ENCODE measurements around the gene TRIO. TPM values are rescaled to one million over a fixed set of nuclear protein-coding genes. Genes with fewer than 3 reads are reported as not detected.
"Not testable (repeated sequence)": the region's sequence is repeated elsewhere in the genome, so short reads cannot be mapped to it uniquely, and the experiment has no call there.

Gene TRIO
- total RNA-seq, 1 donor from 2014 or later: 200 TPM

- H3K27me3 Mint-ChIP-seq (ENCODE audit: low read depth): peaks cover 28% of the 10 kb centered on the region
Observed at GRCh38 chr5:14547666-14548065, 404.5 kb downstream of the TRIO start.

GRCh38 chr5:14551211-14551610 is 408.1 kb downstream of the TRIO start:
- no peak overlapping the region for H3K4me3 Mint-ChIP-seq (ENCODE audit: unreplicated experiment)
- H3K9me3 Mint-ChIP-seq (ENCODE audit: low read depth): peaks cover 2% of the 10 kb centered on the region
- H3K27me3 Mint-ChIP-seq (ENCODE audit: low read depth): peaks cover 37% of the 10 kb centered on the region
- no peak for TF ChIP-seq CTCF (IDR thresholded peaks at IDR 0.05)
- DNase-seq (ENCODE audit: low spot score): no peak
- H3K27ac Mint-ChIP-seq (ENCODE audit: unreplicated experiment): no peak overlapping the region
- no peaks in the 10 kb centered on the region for H3K36me3 Mint-ChIP-seq (ENCODE audit: low read depth)
- no peaks in the 10 kb centered on the region for H3K4me1 Mint-ChIP-seq (ENCODE audit: low read depth)

More at GRCh38 chr5:14547666-14548065, 404.5 kb downstream of the TRIO start:
- H3K4me1 Mint-ChIP-seq (ENCODE audit: low read depth): no peaks in the 10 kb centered on the region
- H3K4me3 Mint-ChIP-seq (ENCODE audit: unreplicated experiment): no peak overlapping the region
- H3K36me3 Mint-ChIP-seq (ENCODE audit: low read depth): no peaks in the 10 kb centered on the region
- H3K27ac Mint-ChIP-seq (ENCODE audit: unreplicated experiment): no peak overlapping the region
- H3K9me3 Mint-ChIP-seq (ENCODE audit: low read depth): peaks cover 2% of the 10 kb centered on the region
- DNase-seq (ENCODE audit: low spot score): no peak
- no peak for TF ChIP-seq CTCF (IDR thresholded peaks at IDR 0.05)

- peaks cover 37% of the 10 kb centered on the region for H3K27me3 Mint-ChIP-seq (ENCODE audit: low read depth)
- H3K36me3 Mint-ChIP-seq (ENCODE audit: low read depth): no peaks in the 10 kb centered on the region
- no peak for TF ChIP-seq CTCF (IDR thresholded peaks at IDR 0.05)
- H3K27ac Mint-ChIP-seq (ENCODE audit: unreplicated experiment): no peak overlapping the region
- H3K4me3 Mint-ChIP-seq (ENCODE audit: unreplicated experiment): no peak overlapping the region
- no peaks in the 10 kb centered on the region for H3K4me1 Mint-ChIP-seq (ENCODE audit: low read depth)
- DNase-seq (ENCODE audit: low spot score): no peak
- peaks cover 2% of the 10 kb centered on the region for H3K9me3 Mint-ChIP-seq (ENCODE audit: low read depth)
Observed at GRCh38 chr5:14552017-14552416, 408.9 kb downstream of the TRIO start.

GRCh38 chr5:14554288-14554687 is 411.1 kb downstream of the TRIO start:
- not testable (repeated sequence) for H3K4me1 Mint-ChIP-seq (ENCODE audit: low read depth); DNase-seq (ENCODE audit: low spot score); H3K9me3 Mint-ChIP-seq (ENCODE audit: low read depth); H3K4me3 Mint-ChIP-seq (ENCODE audit: unreplicated experiment); H3K36me3 Mint-ChIP-seq (ENCODE audit: low read depth); H3K27ac Mint-ChIP-seq (ENCODE audit: unreplicated experiment)
- H3K27me3 Mint-ChIP-seq (ENCODE audit: low read depth): peaks cover 30% of the 10 kb centered on the region

GRCh38 chr5:14556015-14556414 is 412.9 kb downstream of the TRIO start:
- peaks cover 6% of the 10 kb centered on the region for H3K4me1 Mint-ChIP-seq (ENCODE audit: low read depth)
- peaks cover 26% of the 10 kb centered on the region for H3K27me3 Mint-ChIP-seq (ENCODE audit: low read depth)
- no peak overlapping the region for H3K4me3 Mint-ChIP-seq (ENCODE audit: unreplicated experiment)
- no peak for TF ChIP-seq CTCF (IDR thresholded peaks at IDR 0.05)
- H3K36me3 Mint-ChIP-seq (ENCODE audit: low read depth): no peaks in the 10 kb centered on the region
- no peak overlapping the region for H3K27ac Mint-ChIP-seq (ENCODE audit: unreplicated experiment)
- peaks cover 2% of the 10 kb centered on the region for H3K9me3 Mint-ChIP-seq (ENCODE audit: low read depth)
- DNase-seq (ENCODE audit: low spot score): no peak

- peaks cover 6% of the 10 kb centered on the region for H3K4me1 Mint-ChIP-seq (ENCODE audit: low read depth)
Observed at GRCh38 chr5:14557203-14557770, 414.1 kb downstream of the TRIO start.

More at GRCh38 chr5:14557203-14557770, 414.1 kb downstream of the TRIO start:
- H3K9me3 Mint-ChIP-seq (ENCODE audit: low read depth): no peaks in the 10 kb centered on the region
- no peak overlapping the region for H3K4me3 Mint-ChIP-seq (ENCODE audit: unreplicated experiment)
- H3K27ac Mint-ChIP-seq (ENCODE audit: unreplicated experiment): no peak overlapping the region
- peaks cover 21% of the 10 kb centered on the region for H3K27me3 Mint-ChIP-seq (ENCODE audit: low read depth)
- no peak for DNase-seq (ENCODE audit: low spot score)
- TF ChIP-seq CTCF (IDR thresholded peaks at IDR 0.05): no peak
- no peaks in the 10 kb centered on the region for H3K36me3 Mint-ChIP-seq (ENCODE audit: low read depth)

Measured in chondrocyte (in vitro differentiated cells).